A549 treated with DMSO at 1 μM for 4 hours (cell line): ENCODE results near the gene SNAPC2. TPM values are rescaled to one million over a fixed set of nuclear protein-coding genes. Genes with fewer than 3 reads are reported as not detected.

Experiments used
- total RNA-seq: library from RNA; stranded (reverse); fragments of 200-300 nt; extraction: Qiagen RNA extraction; gene quantifications from 5 replicates; pipeline ENCODE4 v1.2.3, GENCODE V29; 2022; ENCODE audit warnings: low read depth

Gene SNAPC2
- 19.9 to 29.9 TPM (median 28.1 TPM) in 5 replicates for total RNA-seq

GRCh38 chr19:7919610-7920518, at the start of gene SNAPC2:
Gene SNAPC2 (plus strand): TSS chr19:7920338. CDS start chr19:7920367, 29 bp downstream.

GRCh38 chr19:7874076-7874896, 45.9 kb upstream of the SNAPC2 start, which contains the start of gene PRR36:
Gene PRR36 (minus strand): TSS chr19:7874390. CDS start chr19:7873689, 701 bp downstream.

GRCh38 chr19:7888145-7888825, 31.9 kb upstream of the SNAPC2 start, which contains the start of gene LRRC8E:
Gene LRRC8E (plus strand): TSS chr19:7888510. CDS start chr19:7895604, 7,094 bp downstream.

GRCh38 chr19:7903244-7904073, 16.7 kb upstream of the SNAPC2 start, which contains the start of gene MAP2K7:
Gene MAP2K7 (plus strand): TSS chr19:7903877. CDS start chr19:7903945, 68 bp downstream.

GRCh38 chr19:7914598-7915045, 5.5 kb upstream of the SNAPC2 start, which contains the start of gene TGFBR3L:
Gene TGFBR3L (plus strand): TSS chr19:7914830.

GRCh38 chr19:7926021-7926726, 6.0 kb downstream of the SNAPC2 start, which contains the start of gene CTXN1:
Gene CTXN1 (minus strand): TSS chr19:7926135. CDS start chr19:7925538, 597 bp downstream.

GRCh38 chr19:7943444-7944176, 23.5 kb downstream of the SNAPC2 start, which contains the start of gene TIMM44:
Gene TIMM44 (minus strand): TSS chr19:7943666. CDS start chr19:7943651, 15 bp downstream.

Other genes starting within 250 kb of the SNAPC2 start
- not detected in 5 replicates for gene MCEMP1, start 243.2 kb upstream of the SNAPC2 start, total RNA-seq
- 43.8 to 95.6 TPM (median 89.8 TPM) in 5 replicates for gene TRAPPC5, start 239.5 kb upstream of the SNAPC2 start, total RNA-seq
- gene FCER2, start 218.2 kb upstream of the SNAPC2 start, total RNA-seq = not detected in 5 replicates
- gene CLEC4G, start 188.2 kb upstream of the SNAPC2 start, total RNA-seq = not detected in 5 replicates
- not detected in 5 replicates for gene CD209, start 172.8 kb upstream of the SNAPC2 start, total RNA-seq
- gene CLEC4M, start 157.1 kb upstream of the SNAPC2 start, total RNA-seq = 0.06 TPM in 1 of 5 replicates, not detected in the others
- gene EVI5L, start 90.1 kb upstream of the SNAPC2 start, total RNA-seq = 1.3 to 1.7 TPM (median 1.5 TPM) in 5 replicates
- gene PRR36, start 45.9 kb upstream of the SNAPC2 start, total RNA-seq = 0.20 to 0.48 TPM (median 0.34 TPM) in 5 replicates
- gene LRRC8E, start 31.8 kb upstream of the SNAPC2 start, total RNA-seq = 6.1 to 8.9 TPM (median 7.1 TPM) in 5 replicates
- gene MAP2K7, start 16.5 kb upstream of the SNAPC2 start, total RNA-seq = 11.8 to 18.7 TPM (median 16.9 TPM) in 5 replicates
- gene TGFBR3L, start 5.5 kb upstream of the SNAPC2 start, total RNA-seq = 0.52 to 1.8 TPM (median 1.7 TPM) in 5 replicates
- gene CTXN1, start 5.8 kb downstream of the SNAPC2 start, total RNA-seq = 10.0 to 22.5 TPM (median 17.0 TPM) in 5 replicates
- gene TIMM44, start 23.3 kb downstream of the SNAPC2 start, total RNA-seq = 23.8 to 33.8 TPM (median 29.2 TPM) in 5 replicates
- gene ELAVL1, start 85.3 kb downstream of the SNAPC2 start, total RNA-seq = 69.1 to 74.2 TPM (median 72.4 TPM) in 5 replicates
- gene CCL25, start 132.4 kb downstream of the SNAPC2 start, total RNA-seq = not detected in 5 replicates
- 0.01 TPM in 1 of 5 replicates, not detected in the others for gene FBN3, start 229.3 kb downstream of the SNAPC2 start, total RNA-seq